Measurements from ENCODE around the gene ZNF335. TPM values are rescaled to one million over a fixed set of nuclear protein-coding genes. Genes with fewer than 3 reads are reported as not detected.
"Not testable (repeated sequence)": the region's sequence is repeated elsewhere in the genome, so short reads cannot be mapped to it uniquely, and the experiment has no call there.

The ZNF335 gene
- total RNA-seq, 1 donor from 2014 or later: 19.1 TPM

DNA sequence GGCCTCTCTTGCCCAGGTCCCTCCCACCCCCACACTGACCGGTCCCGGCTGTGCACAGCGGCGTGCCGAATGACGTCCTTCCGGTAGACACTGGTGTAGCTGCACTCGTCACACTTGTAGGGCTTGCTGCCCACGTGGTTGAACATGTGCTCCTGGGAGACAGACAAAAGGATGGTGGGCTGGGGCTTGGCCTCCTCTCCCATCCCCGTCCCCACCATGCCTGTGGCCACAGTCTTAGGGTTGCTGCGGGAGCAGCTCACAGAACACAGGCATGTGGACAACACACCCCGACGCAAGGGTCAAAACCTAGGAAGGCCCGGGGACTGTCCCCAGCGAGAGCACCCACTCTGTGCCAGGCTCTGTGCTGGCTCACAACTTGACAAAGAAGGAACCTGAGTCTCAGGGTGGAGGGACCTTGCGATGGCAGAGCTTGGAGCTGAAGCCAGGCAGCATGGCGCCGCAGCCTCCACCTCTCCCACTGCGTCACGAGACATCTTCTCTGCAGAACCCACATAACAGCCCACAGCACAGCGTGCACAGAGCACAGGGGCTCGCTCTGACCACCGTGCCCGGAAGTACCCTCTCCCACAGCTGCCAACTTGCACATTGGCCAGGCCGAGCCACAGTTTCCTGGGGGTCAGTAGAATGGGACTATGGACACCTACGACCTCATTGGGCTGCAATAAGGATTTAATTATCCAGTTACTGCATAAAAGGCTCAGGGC is 9.8 kb downstream of the ZNF335 start:
- Histone ChIP-seq H3K27ac (no peak overlapping the region), H3K4me3 (no peak overlapping the region), H3K36me3 (peaks cover 99% of the 10 kb centered on the region), H3K27me3 (no peaks in the 10 kb centered on the region), H3K9me3 (no peaks in the 10 kb centered on the region), H3K4me1 (no peaks in the 10 kb centered on the region)
- no peak for ATAC-seq
- intact Hi-C loops (cut with DNase I): no loop called here
- TF ChIP-seq, protein P1, sequence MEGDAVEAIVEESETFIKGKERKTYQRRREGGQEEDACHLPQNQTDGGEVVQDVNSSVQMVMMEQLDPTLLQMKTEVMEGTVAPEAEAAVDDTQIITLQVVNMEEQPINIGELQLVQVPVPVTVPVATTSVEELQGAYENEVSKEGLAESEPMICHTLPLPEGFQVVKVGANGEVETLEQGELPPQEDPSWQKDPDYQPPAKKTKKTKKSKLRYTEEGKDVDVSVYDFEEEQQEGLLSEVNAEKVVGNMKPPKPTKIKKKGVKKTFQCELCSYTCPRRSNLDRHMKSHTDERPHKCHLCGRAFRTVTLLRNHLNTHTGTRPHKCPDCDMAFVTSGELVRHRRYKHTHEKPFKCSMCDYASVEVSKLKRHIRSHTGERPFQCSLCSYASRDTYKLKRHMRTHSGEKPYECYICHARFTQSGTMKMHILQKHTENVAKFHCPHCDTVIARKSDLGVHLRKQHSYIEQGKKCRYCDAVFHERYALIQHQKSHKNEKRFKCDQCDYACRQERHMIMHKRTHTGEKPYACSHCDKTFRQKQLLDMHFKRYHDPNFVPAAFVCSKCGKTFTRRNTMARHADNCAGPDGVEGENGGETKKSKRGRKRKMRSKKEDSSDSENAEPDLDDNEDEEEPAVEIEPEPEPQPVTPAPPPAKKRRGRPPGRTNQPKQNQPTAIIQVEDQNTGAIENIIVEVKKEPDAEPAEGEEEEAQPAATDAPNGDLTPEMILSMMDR (IDR thresholded peaks at IDR 0.05): no peak
- peak; percentile 61 for DNase-seq

DNA sequence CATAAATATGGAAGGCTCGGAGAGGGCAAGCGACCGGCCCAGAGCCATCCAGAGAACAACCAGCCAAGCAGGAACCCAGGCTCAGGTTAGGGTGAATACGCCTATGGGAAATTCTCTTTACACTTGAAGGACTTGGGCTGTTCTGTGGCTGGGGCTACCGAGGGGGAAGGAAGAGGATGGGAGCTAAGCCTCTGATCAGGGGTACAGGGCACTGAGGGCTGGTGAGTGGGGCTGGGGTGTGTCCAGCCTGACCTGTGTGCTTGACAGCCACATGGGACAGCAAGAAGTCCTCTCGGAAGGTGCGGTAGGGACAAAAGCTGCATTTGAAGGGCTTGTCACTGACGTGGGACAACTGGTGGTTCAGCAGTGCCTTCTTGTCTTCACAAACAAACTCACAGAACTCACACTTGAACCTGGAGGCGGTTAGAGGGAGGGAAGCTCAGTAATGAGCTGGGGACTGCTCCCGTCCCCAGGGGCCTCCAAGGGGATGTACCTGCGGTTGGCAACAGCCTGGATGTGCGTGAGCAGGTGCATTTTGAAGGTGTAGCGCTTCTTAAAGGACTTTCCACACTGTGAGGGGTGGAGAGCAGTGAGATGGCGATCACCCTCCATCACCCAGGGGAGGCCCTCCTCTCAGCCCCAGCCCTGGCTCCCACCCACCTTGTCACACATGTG is 11.9 kb downstream of the ZNF335 start:
- TF ChIP-seq, protein P1 (IDR thresholded peaks at IDR 0.05): no peak
- DNase-seq (peak; percentile 41), ATAC-seq (no peak)
- Histone ChIP-seq H3K4me3 (no peak overlapping the region), H3K9me3 (no peaks in the 10 kb centered on the region), H3K27ac (no peak overlapping the region), H3K27me3 (no peaks in the 10 kb centered on the region), H3K36me3 (peaks cover 94% of the 10 kb centered on the region), H3K4me1 (no peaks in the 10 kb centered on the region)
- intact Hi-C loops (cut with DNase I): no loop called here

DNA sequence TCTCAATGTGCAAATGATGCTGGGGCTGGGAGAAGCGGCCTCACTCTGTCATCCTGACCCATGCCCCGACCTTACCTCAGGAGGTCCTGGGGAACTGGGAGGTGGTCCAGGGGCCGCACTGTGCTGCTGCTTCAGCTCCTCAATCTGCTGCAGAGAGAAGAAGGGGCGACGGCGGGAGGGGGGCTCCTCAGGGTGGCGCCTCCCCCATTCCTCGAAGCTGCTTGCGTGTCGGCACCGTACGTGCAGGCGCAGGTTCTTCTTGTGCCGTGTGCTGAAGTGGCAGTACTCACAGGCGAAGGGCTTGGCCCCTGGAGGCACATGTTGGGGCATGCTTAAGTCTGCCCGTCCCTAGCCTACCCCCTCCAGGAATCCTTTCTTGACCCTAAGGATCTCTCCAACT is 12.9 kb downstream of the ZNF335 start:
- no peaks in the 10 kb centered on the region for H3K4me1 ChIP-seq
- no peaks in the 10 kb centered on the region for H3K9me3 ChIP-seq
- H3K4me3 ChIP-seq: no peak overlapping the region
- peaks cover 90% of the 10 kb centered on the region for H3K36me3 ChIP-seq
- TF ChIP-seq, protein P1 (IDR thresholded peaks at IDR 0.05): no peak
- ATAC-seq (no peak), DNase-seq (peak; percentile 63)
- intact Hi-C loops (cut with DNase I): no loop called here
- no peaks in the 10 kb centered on the region for H3K27me3 ChIP-seq
- no peak overlapping the region for H3K27ac ChIP-seq

DNA sequence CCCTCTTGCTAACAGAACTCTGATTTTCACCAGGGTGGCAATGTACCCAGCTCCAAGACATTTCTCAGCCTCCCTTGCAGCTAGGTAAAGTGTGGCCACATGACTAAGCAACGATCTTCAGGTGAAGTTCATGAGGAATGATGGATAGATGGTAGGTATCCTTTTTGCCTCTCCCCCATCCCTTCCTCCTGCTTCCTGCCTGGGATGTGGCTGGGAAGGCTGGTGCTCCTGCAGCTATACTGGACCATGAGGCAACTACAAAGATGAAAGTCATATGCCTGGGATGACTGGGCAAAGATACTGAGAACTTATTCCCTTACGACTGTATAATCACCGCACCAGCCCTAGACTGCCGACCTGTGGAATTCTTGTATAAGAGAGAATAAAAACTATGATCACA is 13.4 kb downstream of the ZNF335 start:
- H3K9me3 ChIP-seq: no peaks in the 10 kb centered on the region
- TF ChIP-seq, protein P1 (IDR thresholded peaks at IDR 0.05): no peak
- peak; percentile 5 for DNase-seq
- no peak overlapping the region for H3K27ac ChIP-seq
- intact Hi-C loops (cut with DNase I): no loop called here
- H3K36me3 ChIP-seq: peaks cover 90% of the 10 kb centered on the region
- H3K27me3 ChIP-seq: no peaks in the 10 kb centered on the region
- no peak for ATAC-seq
- no peaks in the 10 kb centered on the region for H3K4me1 ChIP-seq
- no peak overlapping the region for H3K4me3 ChIP-seq

DNA sequence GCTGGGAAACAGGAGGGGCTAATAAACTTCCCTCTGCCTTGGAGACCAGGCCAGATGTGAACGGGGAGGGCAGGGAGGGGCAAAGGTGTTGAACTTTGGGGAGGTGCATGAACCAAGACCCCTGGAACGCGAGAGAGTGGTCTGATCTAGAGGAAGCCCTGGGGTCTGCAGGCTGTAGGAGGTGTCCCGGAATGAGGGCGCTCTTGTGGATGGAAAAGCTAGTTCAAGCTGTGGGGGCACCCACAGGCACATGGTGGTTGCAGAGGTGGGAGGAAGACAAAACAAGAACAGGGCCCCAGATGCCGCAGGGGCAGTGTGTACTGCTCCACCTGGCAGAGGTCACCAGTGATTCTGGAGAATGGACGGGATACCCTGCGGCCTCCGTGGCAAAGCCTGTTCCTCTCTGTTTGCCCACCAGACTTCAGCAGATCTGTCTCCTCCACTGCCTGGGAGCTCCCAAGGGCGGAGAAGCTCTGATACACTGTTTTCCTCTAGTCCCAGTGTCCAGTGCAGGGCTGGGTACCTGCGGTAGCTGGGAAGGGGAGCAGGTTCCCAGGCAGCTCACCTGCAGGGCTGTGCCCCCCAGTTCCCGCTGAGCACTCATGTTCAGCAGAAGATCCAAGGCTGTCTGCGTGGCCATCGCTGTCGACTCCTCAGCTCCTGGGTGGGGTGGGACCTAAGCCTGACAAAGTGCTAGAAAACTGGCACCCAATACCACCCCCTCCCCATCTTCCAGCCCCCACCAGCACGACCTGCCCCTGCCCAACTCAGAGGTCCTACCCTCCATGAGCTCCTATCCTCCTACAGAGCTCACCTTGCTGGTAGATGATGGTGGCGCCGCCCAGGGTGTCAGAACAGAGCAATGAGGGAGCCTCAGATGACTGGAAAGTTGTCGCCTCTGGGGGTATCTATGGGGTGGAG is 14.7 kb downstream of the ZNF335 start:
- H3K36me3 ChIP-seq: peaks cover 91% of the 10 kb centered on the region
- H3K4me1 ChIP-seq: no peaks in the 10 kb centered on the region
- DNase-seq (peak; percentile 63), ATAC-seq (no peak)
- H3K4me3 ChIP-seq: no peak overlapping the region
- TF ChIP-seq, protein P1 (IDR thresholded peaks at IDR 0.05): no peak
- intact Hi-C loops (cut with DNase I): no loop called here
- no peaks in the 10 kb centered on the region for H3K9me3 ChIP-seq
- no peaks in the 10 kb centered on the region for H3K27me3 ChIP-seq
- H3K27ac ChIP-seq: no peak overlapping the region

DNA sequence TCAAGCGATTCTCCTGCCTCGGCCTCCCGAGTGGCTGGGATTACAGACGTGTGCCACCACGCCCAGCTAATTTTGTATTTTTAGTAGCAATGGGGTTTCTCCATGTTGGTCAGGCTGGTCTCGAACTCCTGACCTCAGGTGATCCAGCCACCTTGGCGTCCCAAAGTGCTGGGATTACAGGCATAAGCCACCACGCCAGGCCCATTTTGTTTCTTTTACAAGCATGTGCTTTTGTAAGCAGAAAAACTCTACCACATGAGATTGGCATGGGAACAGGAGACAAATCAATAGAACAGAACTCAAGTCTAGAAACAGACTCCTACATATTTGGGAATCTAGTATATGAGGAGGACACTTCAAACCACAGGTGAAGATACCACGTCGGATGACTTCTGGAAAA is 15.7 kb downstream of the ZNF335 start:
- ATAC-seq; H3K4me3 ChIP-seq; H3K9me3 ChIP-seq; H3K27ac ChIP-seq; H3K27me3 ChIP-seq; intact Hi-C loops (cut with DNase I); H3K4me1 ChIP-seq: not testable (repeated sequence)
- peak; percentile 4 for DNase-seq
- peaks cover 91% of the 10 kb centered on the region for H3K36me3 ChIP-seq

Measured in upper lobe of right lung (tissue), 1 donor.